HepG2 (cell line): ENCODE measurements around the gene PGR. TPM values are rescaled to one million over a fixed set of nuclear protein-coding genes. Genes with fewer than 3 reads are reported as not detected.

Source experiments
- ATAC-seq: fragments of 200-7000 bp; cut with Tn5 transposase; 3 replicates; pipeline ENCODE4 v1.9.1; 2020; ENCODE audit warnings: mild to moderate bottlenecking, moderate library complexity
- BruUV-seq: library from RNA; stranded (reverse); fragments of 400-500 nt; replicated peaks from 2 replicates; lab custom pipeline; 2021; lab: Mats Ljungman, UMichigan
- CTCF ChIA-PET: fragments of 300-600 bp; formaldehyde crosslinking; extraction: SDS; loops from one replicate; lab custom pipeline; 2021; ENCODE audit warnings: low total read pairs, inconsistent platforms, low intra/inter-chr PET ratio; lab: Yijun Ruan, JAX
- POLR2A ChIA-PET: fragments of 350-600 bp; sonication (Branson Sonifier 250); formaldehyde crosslinking; loops from one replicate; lab custom pipeline; 2020; ENCODE audit warnings: antibody characterized with exemption, inconsistent platforms; lab: Yijun Ruan, JAX
- DNase-seq: peaks from one replicate; pipeline ENCODE4 v3.0.0-alpha.2; 2015; ENCODE audit warnings: low spot score
- FAIRE-seq: peaks from 3 replicates; lab custom pipeline; 2011; peaks lifted over from hg19 to GRCh38; lab: Jason Lieb, UNC
- H2AFZ ChIP-seq: one replicate; pipeline ENCODE4 v1.6.1; 2011; ENCODE audit warnings: low read length, inconsistent platforms
- H3K27ac ChIP-seq: fragments of 300-600 bp; 3 replicates; pipeline ENCODE4 v1.8.0; 2011; ENCODE audit warnings: mixed run types, mild to moderate bottlenecking, mixed read lengths, low read length, inconsistent platforms; ENCODE audit not compliant: insufficient read depth; ENCODE audit errors: extremely low read length
- H3K27me3 ChIP-seq, 2 experiments: fragments of 200-600 bp in 1 of 2; 2 replicates in 1 of 2; 3 replicates in 1 of 2; pipeline versions ENCODE4 v1.6.0 to v1.8.0; 2011; ENCODE audit warnings: low read length in 2 of 2, mild to moderate bottlenecking in 2 of 2, moderate library complexity in 2 of 2, inconsistent platforms in 1 of 2; ENCODE audit not compliant: insufficient read depth in 2 of 2, control insufficient read depth in 1 of 2
- H3K36me3 ChIP-seq, 2 experiments: fragments of 200-600 bp in 1 of 2; replicated peaks in 1 of 2; 2 replicates in 1 of 2; 3 replicates in 1 of 2; pipeline versions ENCODE4 v1.5.1 to v1.8.0; 2011; ENCODE audit warnings: low read length in 2 of 2, inconsistent platforms in 1 of 2; ENCODE audit not compliant: insufficient read depth in 2 of 2, control insufficient read depth in 1 of 2
- H3K4me1 ChIP-seq: 2 replicates; pipeline ENCODE4 v1.5.1; 2012; ENCODE audit warnings: low read length, inconsistent platforms; ENCODE audit not compliant: insufficient read depth
- H3K4me2 ChIP-seq: 2 replicates; pipeline ENCODE4 v1.6.0; 2011; ENCODE audit warnings: low read depth, low read length, inconsistent platforms
- H3K4me3 ChIP-seq, 3 experiments: fragments of 200-600 bp in 1 of 3; sonication (generic), shearing (Covaris generic) in 1 of 3; replicated peaks in 1 of 3; 2 replicates each; pipeline ENCODE4 v1.5.1; 2011 to 2016; ENCODE audit warnings: low read length in 3 of 3, inconsistent platforms in 2 of 3, low read depth in 2 of 3, mild to moderate bottlenecking in 2 of 3, control low read depth in 1 of 3, mixed read lengths in 1 of 3; ENCODE audit not compliant: insufficient read depth in 1 of 3
- H3K79me2 ChIP-seq: one replicate; pipeline ENCODE4 v1.6.1; 2011; ENCODE audit warnings: low read length, inconsistent platforms; ENCODE audit not compliant: insufficient read depth
- H3K9ac ChIP-seq: 2 replicates; pipeline ENCODE4 v1.6.0; 2011; ENCODE audit warnings: mild to moderate bottlenecking, low read depth, low read length, inconsistent platforms; ENCODE audit not compliant: insufficient read depth
- H3K9me3 ChIP-seq: 2 replicates; pipeline ENCODE4 v1.5.1; 2012; ENCODE audit warnings: mild to moderate bottlenecking, low read length
- H4K20me1 ChIP-seq: 2 replicates; pipeline ENCODE4 v1.6.0; 2011; ENCODE audit warnings: inconsistent platforms, mild to moderate bottlenecking, low read length, moderate library complexity; ENCODE audit not compliant: insufficient read depth
- AGO2 ChIP-seq: fragments of 200-400 bp; formaldehyde crosslinking; optimal IDR thresholded peaks from 2 replicates; pipeline ENCODE3; 2017; ENCODE audit warnings: mild to moderate bottlenecking, low read depth, low read length, moderate library complexity
- ARID2 ChIP-seq: sonication (generic); formaldehyde crosslinking; IDR thresholded peaks from 2 replicates; pipeline ENCODE4 v1.8.1; 2022; ENCODE audit warnings: mild to moderate bottlenecking, missing genetic modification reagents, borderline replicate concordance
- EHMT2 ChIP-seq: fragments of 200-600 bp; sonication (generic); IDR thresholded peaks from 2 replicates; pipeline ENCODE4 v1.7.0; 2017; ENCODE audit warnings: antibody characterized with exemption, low read depth, low read length, borderline replicate concordance
- NBN ChIP-seq: fragments of 450-650 bp; conservative IDR thresholded peaks from 2 replicates; pipeline ENCODE4 v1.6.1; 2017
- NR1H2 ChIP-seq: sonication (generic); formaldehyde crosslinking; IDR thresholded peaks from 2 replicates; pipeline ENCODE4 v1.8.1; 2022; ENCODE audit warnings: low read depth, missing genetic modification reagents, borderline replicate concordance
- PHF20 ChIP-seq: sonication (generic); formaldehyde crosslinking; IDR thresholded peaks from 2 replicates; pipeline ENCODE4 v1.5.0; 2020; ENCODE audit warnings: mild to moderate bottlenecking, missing genetic modification reagents
- RORA ChIP-seq: sonication (generic); formaldehyde crosslinking; IDR thresholded peaks from 2 replicates; pipeline ENCODE4 v1.5.0; 2020; ENCODE audit warnings: mild to moderate bottlenecking, missing genetic modification reagents, moderate library complexity
- SUZ12 ChIP-seq: fragments of 150-350 bp; IDR thresholded peaks from 2 replicates; pipeline ENCODE4 v1.6.1; 2014; ENCODE audit warnings: low read depth, low read length
- ZKSCAN5 ChIP-seq: sonication (generic); formaldehyde crosslinking; IDR thresholded peaks from 2 replicates; pipeline ENCODE4 v1.5.1; 2020; ENCODE audit warnings: mild to moderate bottlenecking, missing genetic modification reagents
- ZKSCAN8 ChIP-seq: IDR thresholded peaks from 2 replicates; pipeline ENCODE4 v1.6.1; 2016; ENCODE audit warnings: borderline replicate concordance, missing genetic modification reagents, missing compliant biosample characterization
- ZNF136 ChIP-seq: sonication (generic); formaldehyde crosslinking; IDR thresholded peaks from 2 replicates; pipeline ENCODE4 v1.8.1; 2022; ENCODE audit warnings: low read depth, mild to moderate bottlenecking, moderate library complexity, missing genetic modification reagents
- ZNF253 ChIP-seq: sonication (generic); formaldehyde crosslinking; IDR thresholded peaks from 2 replicates; pipeline ENCODE4 v1.8.0; 2022; ENCODE audit warnings: mild to moderate bottlenecking, missing genetic modification reagents, borderline replicate concordance
- ZNF34 ChIP-seq: sonication (generic); formaldehyde crosslinking; IDR thresholded peaks from 2 replicates; pipeline ENCODE4 v1.4.0; 2020; ENCODE audit warnings: mild to moderate bottlenecking, missing genetic modification reagents, borderline replicate concordance
- ZNF644 ChIP-seq: IDR thresholded peaks from 2 replicates; pipeline ENCODE4 v1.6.1; 2016; ENCODE audit warnings: low read depth
- ZNF749 ChIP-seq: sonication (generic); formaldehyde crosslinking; IDR thresholded peaks from 2 replicates; pipeline ENCODE4 v1.8.0; 2022; ENCODE audit warnings: mild to moderate bottlenecking, missing genetic modification reagents, moderate library complexity, borderline replicate concordance
- ZNF816 ChIP-seq: sonication (generic); formaldehyde crosslinking; IDR thresholded peaks from 2 replicates; pipeline ENCODE4 v1.8.0; 2022; ENCODE audit warnings: missing genetic modification reagents, mild to moderate bottlenecking, borderline replicate concordance
- ZNF891 ChIP-seq: sonication (generic); formaldehyde crosslinking; IDR thresholded peaks from 2 replicates; pipeline ENCODE4 v1.5.0; 2020; ENCODE audit warnings: mild to moderate bottlenecking, missing genetic modification reagents
- ZSCAN21 ChIP-seq: sonication (generic); formaldehyde crosslinking; IDR thresholded peaks from 2 replicates; pipeline ENCODE4 v1.8.0; 2022; ENCODE audit warnings: mild to moderate bottlenecking, missing genetic modification reagents, moderate library complexity, borderline replicate concordance
- WGBS: methylation state at CpG from one replicate; pipeline ENCODE4 v1.1.6; 2017; ENCODE audit warnings: low lambda C conversion rate; 5-methylcytosine and 5-hydroxymethylcytosine counted together
- in situ Hi-C: cut with HindIII; loops from 2 replicates; pipeline ENCODE4 v1.10.0; 2017; ENCODE audit warnings: low pct_unique_long_range_greater_than_20kb; ENCODE audit not compliant: extremely low pct_ligation_motif_present
- intact Hi-C: fragments of 100-400 bp; cut with micrococcal nuclease; formaldehyde crosslinking; loops from one replicate; pipeline ENCODE4 v1.10.0; 2022; ENCODE audit not compliant: unreplicated experiment
- polyA plus RNA-seq, 8 experiments: library from polyadenylated mRNA; depleted of rRNA in 3 of 8; stranded (reverse) in 7 of 8; unstranded in 1 of 8; fragments of >200 nt; fragmentation: Illumina TruSeq in 4 of 8; extraction: Trizol in 4 of 8; gene quantifications; 2 replicates each; pipeline versions ENCODE4 v1.2.1 to v1.2.3, GENCODE V29; 2011 to 2016; ENCODE audit warnings: low read depth in 4 of 8, missing spikeins in 1 of 8, mixed read lengths in 1 of 8; ENCODE audit not compliant: insufficient read depth in 1 of 8
- total RNA-seq, 5 experiments: library from RNA; depleted of rRNA; stranded (reverse); fragments of >200 nt; fragmentation: Illumina TruSeq; extraction: Trizol; gene quantifications; 2 replicates each; pipeline ENCODE4 v1.2.3, GENCODE V29; 2016; ENCODE audit warnings: low read depth in 1 of 5
- TF ChIP-seq, protein P1 (sequence below): IDR thresholded peaks from 2 replicates; pipeline ENCODE4 v1.6.1; 2012; ENCODE audit warnings: inconsistent platforms

PGR gene
- total and polyA plus RNA-seq, 2 of the 13 experiments (the other 11 are each of a cell fraction or from before 2014, with no cell fraction given): not detected

DNA sequence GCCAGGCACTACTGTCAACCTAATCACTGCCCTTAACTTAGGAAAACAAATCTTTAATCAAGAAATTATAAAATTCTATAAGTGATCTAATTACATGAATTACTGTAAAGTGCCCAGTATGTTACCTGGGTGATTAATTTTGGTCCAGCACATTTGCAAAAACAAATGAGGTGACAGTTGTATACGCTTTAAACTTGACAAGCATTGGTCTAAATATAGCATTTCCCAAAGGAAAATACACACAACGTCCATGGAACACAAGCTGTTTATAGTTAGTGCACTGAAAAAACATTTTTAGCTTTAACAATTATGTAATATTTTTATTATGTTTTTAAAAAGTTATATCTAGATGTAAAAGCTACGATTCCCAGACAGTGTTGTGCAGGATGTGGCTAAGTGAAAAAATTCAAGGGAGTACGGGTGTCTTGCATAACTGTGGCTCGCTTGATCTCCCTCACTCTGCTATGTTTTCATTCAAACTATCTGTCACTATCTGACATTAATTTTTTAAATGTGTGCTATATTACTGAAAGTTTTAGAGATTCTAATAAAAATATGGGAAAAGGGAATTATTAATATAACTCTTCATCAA, 38.8 kb downstream of the PGR start:
- Histone ChIP-seq H3K9ac (no peak overlapping the region), H4K20me1 (no peaks in the 10 kb centered on the region), H3K79me2 (no peaks in the 10 kb centered on the region), H3K9me3 (peaks cover 2% of the 10 kb centered on the region; the same call in 1 of the 2 replicates), H3K4me3 (no peak overlapping the region), H3K27me3 (no peaks in the 10 kb centered on the region), H2AFZ (no peak overlapping the region), H3K36me3 (no peaks in the 10 kb centered on the region), H3K27ac (no peak overlapping the region), H3K4me2 (no peak overlapping the region), H3K4me1 (no peaks in the 10 kb centered on the region)
- intact Hi-C loops: no loop called here
- in situ Hi-C loops: no loop called here
- no peak for ATAC-seq
- no TSS peak for BruUV-seq
- DNase-seq: no peak
- 1% methylated on average over 5 of the region's 5 CpGs for WGBS
- no peak for FAIRE-seq
- no peak for TF ChIP-seq NR1H2 (CRISPR knock-in tag)
- no peak for TF ChIP-seq AGO2
- no peak for TF ChIP-seq EHMT2
- CTCF ChIA-PET: no interaction called here
- POLR2A ChIA-PET: no interaction called here

DNA sequence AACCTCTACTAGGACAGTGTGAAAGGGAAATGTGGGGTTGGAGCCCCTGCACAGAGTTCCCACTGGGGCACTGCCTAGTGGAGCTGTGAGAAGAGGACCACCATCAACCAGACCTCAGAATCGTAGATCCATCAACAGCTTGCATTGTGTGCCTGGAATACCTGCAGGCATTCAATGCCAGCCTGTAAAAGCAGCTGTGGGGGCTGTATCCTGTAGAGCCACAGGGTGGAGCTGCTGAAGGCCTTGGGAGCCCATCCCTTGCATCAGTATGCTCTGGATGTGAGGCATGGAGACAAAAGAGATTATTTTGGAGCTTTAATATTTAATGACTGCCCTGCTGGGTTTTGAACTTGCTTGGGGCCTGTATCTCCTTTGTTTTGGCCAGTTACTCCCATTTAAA, 46.3 kb downstream of the PGR start:
- DNase-seq (no peak), ATAC-seq (no peak), FAIRE-seq (no peak)
- WGBS: no CpG with 5 or more reads among the region's 1 CpG
- intact Hi-C loops (no loop called here), in situ Hi-C loops (no loop called here)
- no peaks in the 10 kb centered on the region for H3K4me1 ChIP-seq
- TF ChIP-seq ZKSCAN5 (CRISPR knock-in tag) (no peak), ARID2 (CRISPR knock-in tag) (no peak), ZNF136 (CRISPR knock-in tag) (no peak), ZNF891 (CRISPR knock-in tag) (no peak), ZSCAN21 (no peak), ZNF34 (CRISPR knock-in tag) (no peak), ZKSCAN8 (CRISPR knock-in tag) (no peak), SUZ12 (no peak), ZNF644 (CRISPR knock-in tag) (no peak), ZNF253 (CRISPR knock-in tag) (no peak), ZNF816 (CRISPR knock-in tag) (no peak), PHF20 (CRISPR knock-in tag) (no peak), ZNF749 (CRISPR knock-in tag) (no peak), NBN (no peak), RORA (CRISPR knock-in tag) (no peak)
- TF ChIP-seq, protein P1, sequence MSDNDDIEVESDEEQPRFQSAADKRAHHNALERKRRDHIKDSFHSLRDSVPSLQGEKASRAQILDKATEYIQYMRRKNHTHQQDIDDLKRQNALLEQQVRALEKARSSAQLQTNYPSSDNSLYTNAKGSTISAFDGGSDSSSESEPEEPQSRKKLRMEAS: no peak
- H3K79me2 ChIP-seq: no peaks in the 10 kb centered on the region
- ChIA-PET POLR2A (no interaction called here), CTCF (no interaction called here)
- H3K9me3 ChIP-seq: peaks cover 23% of the 10 kb centered on the region
- no peak overlapping the region for H3K4me2 ChIP-seq
- H3K36me3 ChIP-seq: no peaks in the 10 kb centered on the region
- H3K27me3 ChIP-seq: no peaks in the 10 kb centered on the region
- H3K27ac ChIP-seq: no peak overlapping the region
- H3K4me3 ChIP-seq: no peak overlapping the region
- no TSS peak for BruUV-seq
- H4K20me1 ChIP-seq: no peaks in the 10 kb centered on the region
- H3K9ac ChIP-seq: no peak overlapping the region
- no peak overlapping the region for H2AFZ ChIP-seq
